ENCODE data around the gene SPTA1.

Gene SPTA1

DNA sequence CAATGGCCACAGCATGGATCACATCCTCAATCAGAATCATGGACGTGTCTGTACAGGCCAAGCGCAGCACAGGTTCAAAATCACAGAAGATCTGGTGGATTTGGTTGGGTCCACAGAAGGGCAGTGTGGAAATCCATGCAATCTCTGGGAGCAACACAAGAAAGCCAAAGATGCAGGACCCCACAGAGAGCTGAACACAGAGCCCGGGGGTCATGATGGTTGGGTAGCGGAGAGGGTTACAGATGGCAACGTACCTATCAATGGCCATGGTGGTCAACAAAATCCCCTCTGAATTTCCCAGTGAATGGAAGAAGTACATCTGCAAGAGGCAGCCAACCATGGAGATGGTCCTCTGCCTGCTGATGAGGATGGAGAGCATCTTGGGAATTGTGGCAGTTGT is 37.9 kb upstream of the SPTA1 start:
- CTCF ChIA-PET = no interaction called here
- DNase-seq (ENCODE audit: extremely low spot score) = no peak
- TF ChIP-seq, protein P1, sequence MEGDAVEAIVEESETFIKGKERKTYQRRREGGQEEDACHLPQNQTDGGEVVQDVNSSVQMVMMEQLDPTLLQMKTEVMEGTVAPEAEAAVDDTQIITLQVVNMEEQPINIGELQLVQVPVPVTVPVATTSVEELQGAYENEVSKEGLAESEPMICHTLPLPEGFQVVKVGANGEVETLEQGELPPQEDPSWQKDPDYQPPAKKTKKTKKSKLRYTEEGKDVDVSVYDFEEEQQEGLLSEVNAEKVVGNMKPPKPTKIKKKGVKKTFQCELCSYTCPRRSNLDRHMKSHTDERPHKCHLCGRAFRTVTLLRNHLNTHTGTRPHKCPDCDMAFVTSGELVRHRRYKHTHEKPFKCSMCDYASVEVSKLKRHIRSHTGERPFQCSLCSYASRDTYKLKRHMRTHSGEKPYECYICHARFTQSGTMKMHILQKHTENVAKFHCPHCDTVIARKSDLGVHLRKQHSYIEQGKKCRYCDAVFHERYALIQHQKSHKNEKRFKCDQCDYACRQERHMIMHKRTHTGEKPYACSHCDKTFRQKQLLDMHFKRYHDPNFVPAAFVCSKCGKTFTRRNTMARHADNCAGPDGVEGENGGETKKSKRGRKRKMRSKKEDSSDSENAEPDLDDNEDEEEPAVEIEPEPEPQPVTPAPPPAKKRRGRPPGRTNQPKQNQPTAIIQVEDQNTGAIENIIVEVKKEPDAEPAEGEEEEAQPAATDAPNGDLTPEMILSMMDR (IDR thresholded peaks at IDR 0.05; ENCODE audit: control extremely low read depth, extremely low read depth, low read depth, missing control alignments) = no peak
- POLR2A ChIA-PET = no interaction called here

- ChIA-PET CTCF (no interaction called here), POLR2A (no interaction called here)
- no peak for DNase-seq (ENCODE audit: extremely low spot score)
- TF ChIP-seq, protein P1 (IDR thresholded peaks at IDR 0.05; ENCODE audit: control extremely low read depth, extremely low read depth, low read depth, missing control alignments) = no peak
Measured at GRCh38 chr1:158720620-158721019, 34.1 kb upstream of the SPTA1 start, which contains the start of gene OR6K3. TSS of gene OR6K3 (minus strand) at chr1:158720720. CDS start at chr1:158718115, 2,605 bp downstream.

DNA sequence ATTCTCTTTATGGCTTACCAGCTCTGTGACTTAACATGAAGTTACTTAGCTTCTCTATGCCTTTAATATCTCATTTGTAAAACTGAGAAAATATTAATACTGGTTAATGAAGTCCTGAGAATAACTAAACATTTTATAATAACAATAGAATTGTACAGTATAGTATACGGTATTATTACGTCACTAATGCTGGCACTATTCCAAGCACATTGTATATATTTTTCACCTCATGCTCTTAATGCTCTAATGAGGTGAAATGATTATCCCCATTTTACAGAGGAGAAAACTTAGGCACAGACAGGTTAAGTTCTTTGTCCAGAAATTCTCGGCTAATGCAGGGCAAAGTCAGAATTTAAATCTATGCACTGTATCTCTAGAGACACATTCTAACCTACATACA is 33.1 kb upstream of the SPTA1 start:
- POLR2A ChIA-PET = no interaction called here
- no peak for DNase-seq (ENCODE audit: extremely low spot score)
- CTCF ChIA-PET = interaction anchor here (0.9 kb wide), 1 partner anchor 12 kb away, joined by 3 read pairs; no protein-coding TSS in a partner anchor
- TF ChIP-seq, protein P1 (IDR thresholded peaks at IDR 0.05; ENCODE audit: control extremely low read depth, extremely low read depth, low read depth, missing control alignments) = no peak

- POLR2A ChIA-PET = no interaction called here
- CTCF ChIA-PET = interaction anchor here (1.3 kb wide), 1 partner anchor 281 kb away, joined by 3 read pairs; no protein-coding TSS in a partner anchor
- TF ChIP-seq, protein P1 (IDR thresholded peaks at IDR 0.05; ENCODE audit: control extremely low read depth, extremely low read depth, low read depth, missing control alignments) = no peak
- no peak for DNase-seq (ENCODE audit: extremely low spot score)
Measured at GRCh38 chr1:158717344-158717743, 30.8 kb upstream of the SPTA1 start.

DNA sequence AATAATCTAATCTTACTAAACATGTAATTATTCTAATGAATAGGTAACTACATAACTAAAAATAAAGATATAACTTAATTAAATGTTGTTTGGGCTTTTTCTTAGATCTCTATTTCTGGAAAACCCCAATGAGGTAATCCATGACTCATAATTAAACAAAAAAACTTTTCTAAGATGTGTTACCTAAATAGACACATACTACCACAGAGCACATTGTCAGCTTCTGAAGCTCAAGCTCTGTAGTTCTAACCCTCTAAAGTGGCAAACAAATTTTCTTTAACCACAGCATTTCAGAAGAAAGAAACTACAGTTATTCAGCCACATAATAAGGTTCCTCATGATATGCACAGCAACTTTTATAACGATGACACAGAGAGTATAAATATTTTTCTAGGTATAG is 29.8 kb upstream of the SPTA1 start:
- DNase-seq (ENCODE audit: extremely low spot score) = no peak
- CTCF ChIA-PET = interaction anchor here (1.3 kb wide), 1 partner anchor 282 kb away, joined by 3 read pairs; no protein-coding TSS in a partner anchor
- TF ChIP-seq, protein P1 (IDR thresholded peaks at IDR 0.05; ENCODE audit: control extremely low read depth, extremely low read depth, low read depth, missing control alignments) = no peak
- POLR2A ChIA-PET = no interaction called here

DNA sequence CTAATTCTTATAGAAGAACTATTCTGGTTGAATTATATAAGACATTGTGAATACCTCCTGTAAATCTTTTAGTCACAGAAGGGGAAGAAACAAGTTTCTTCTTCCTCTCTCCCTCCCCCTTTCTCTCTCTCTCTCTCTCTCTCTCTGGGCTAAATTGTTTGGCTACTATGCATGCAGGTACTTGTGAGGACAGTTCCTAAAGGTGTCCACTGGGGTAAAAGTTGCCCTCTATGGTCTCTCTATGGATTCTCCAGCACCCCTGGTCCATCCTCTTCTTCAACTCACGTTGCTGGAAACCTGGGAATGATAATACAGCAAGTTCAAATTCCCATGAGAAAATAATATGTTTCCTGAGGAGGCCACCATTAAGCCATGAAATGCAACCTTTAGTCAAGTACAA is 28.2 kb upstream of the SPTA1 start:
- ChIA-PET POLR2A (no interaction called here), CTCF (no interaction called here)
- TF ChIP-seq, protein P1 (IDR thresholded peaks at IDR 0.05; ENCODE audit: control extremely low read depth, extremely low read depth, low read depth, missing control alignments) = no peak
- no peak for DNase-seq (ENCODE audit: extremely low spot score)

DNA sequence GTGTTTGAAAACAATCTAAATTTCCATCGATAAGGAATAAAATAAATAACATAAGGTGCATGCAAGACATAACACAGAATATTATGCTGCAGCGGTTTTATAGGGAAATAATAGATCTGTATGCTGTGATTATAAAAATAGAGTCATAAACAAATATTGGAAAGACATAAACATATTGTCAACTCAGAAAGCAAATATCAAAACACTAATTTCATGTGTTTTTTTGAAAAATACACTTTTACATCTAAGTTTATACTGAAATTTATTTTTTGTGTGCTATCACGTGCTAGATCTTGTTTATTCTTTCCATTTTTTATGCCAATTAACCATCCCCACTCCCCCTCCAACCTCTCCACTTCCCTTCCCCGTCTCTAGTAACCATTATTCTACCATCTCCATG is 24.6 kb upstream of the SPTA1 start:
- POLR2A ChIA-PET = no interaction called here
- CTCF ChIA-PET = no interaction called here
- no peak for DNase-seq (ENCODE audit: extremely low spot score)
- TF ChIP-seq, protein P1 (IDR thresholded peaks at IDR 0.05; ENCODE audit: control extremely low read depth, extremely low read depth, low read depth, missing control alignments) = no peak
